Neural crest cell (in vitro differentiated cells): ENCODE measurements around the gene LIN7B. TPM values are rescaled to one million over a fixed set of nuclear protein-coding genes. Genes with fewer than 3 reads are reported as not detected.

ENCODE experiments used
- DNase-seq: peaks from one replicate; pipeline ENCODE4 v3.0.0; 2021; ENCODE audit warnings: low read depth, mixed read lengths, low spot score
- H3K27ac Mint-ChIP-seq: one replicate; pipeline ENCODE4 v1.8.0; 2021; ENCODE audit warnings: mild to moderate bottlenecking, mixed read lengths; ENCODE audit not compliant: unreplicated experiment
- H3K27me3 Mint-ChIP-seq: 2 replicates; pipeline ENCODE4 v1.8.0; 2021; ENCODE audit warnings: low read depth, mild to moderate bottlenecking, mixed read lengths
- H3K36me3 Mint-ChIP-seq: 2 replicates; pipeline ENCODE4 v1.8.0; 2021; ENCODE audit warnings: low read depth, mild to moderate bottlenecking, mixed read lengths
- H3K4me1 Mint-ChIP-seq: 2 replicates; pipeline ENCODE4 v1.8.0; 2021; ENCODE audit warnings: mixed read lengths
- H3K4me3 Mint-ChIP-seq: one replicate; pipeline ENCODE4 v1.8.0; 2021; ENCODE audit warnings: mild to moderate bottlenecking, mixed read lengths
- H3K9me3 Mint-ChIP-seq: 2 replicates; pipeline ENCODE4 v1.8.0; 2021; ENCODE audit warnings: mixed read lengths
- total RNA-seq: library from RNA; stranded (reverse); gene quantifications from 2 replicates; pipeline ENCODE4 v1.2.1, GENCODE V29; 2021
- TF ChIP-seq, protein P1 (sequence below): fragments of 200-600 bp; sonication (generic); conservative IDR thresholded peaks from 2 replicates; pipeline ENCODE4 v1.5.0; 2021; ENCODE audit warnings: antibody characterized with exemption, mild to moderate bottlenecking

Gene LIN7B
- total RNA-seq, 1 donor from 2014 or later, result 5.4 TPM

GRCh38 chr19:49080392-49080791 lies 33.8 kb upstream of the LIN7B start:
- Mint-ChIP-seq H3K36me3 (no peaks in the 10 kb centered on the region), H3K27me3 (peaks cover 14% of the 10 kb centered on the region), H3K9me3 (no peaks in the 10 kb centered on the region), H3K27ac (no peak overlapping the region), H3K4me3 (no peak overlapping the region), H3K4me1 (peaks cover 7% of the 10 kb centered on the region)
- no peak for DNase-seq
- TF ChIP-seq, protein P1, sequence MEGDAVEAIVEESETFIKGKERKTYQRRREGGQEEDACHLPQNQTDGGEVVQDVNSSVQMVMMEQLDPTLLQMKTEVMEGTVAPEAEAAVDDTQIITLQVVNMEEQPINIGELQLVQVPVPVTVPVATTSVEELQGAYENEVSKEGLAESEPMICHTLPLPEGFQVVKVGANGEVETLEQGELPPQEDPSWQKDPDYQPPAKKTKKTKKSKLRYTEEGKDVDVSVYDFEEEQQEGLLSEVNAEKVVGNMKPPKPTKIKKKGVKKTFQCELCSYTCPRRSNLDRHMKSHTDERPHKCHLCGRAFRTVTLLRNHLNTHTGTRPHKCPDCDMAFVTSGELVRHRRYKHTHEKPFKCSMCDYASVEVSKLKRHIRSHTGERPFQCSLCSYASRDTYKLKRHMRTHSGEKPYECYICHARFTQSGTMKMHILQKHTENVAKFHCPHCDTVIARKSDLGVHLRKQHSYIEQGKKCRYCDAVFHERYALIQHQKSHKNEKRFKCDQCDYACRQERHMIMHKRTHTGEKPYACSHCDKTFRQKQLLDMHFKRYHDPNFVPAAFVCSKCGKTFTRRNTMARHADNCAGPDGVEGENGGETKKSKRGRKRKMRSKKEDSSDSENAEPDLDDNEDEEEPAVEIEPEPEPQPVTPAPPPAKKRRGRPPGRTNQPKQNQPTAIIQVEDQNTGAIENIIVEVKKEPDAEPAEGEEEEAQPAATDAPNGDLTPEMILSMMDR, result no peak

GRCh38 chr19:49081273-49081672 lies 32.9 kb upstream of the LIN7B start:
- no peak for DNase-seq
- Mint-ChIP-seq H3K27me3 (peaks cover 12% of the 10 kb centered on the region), H3K9me3 (no peaks in the 10 kb centered on the region), H3K4me1 (peaks cover 14% of the 10 kb centered on the region), H3K36me3 (no peaks in the 10 kb centered on the region), H3K27ac (no peak overlapping the region), H3K4me3 (no peak overlapping the region)
- TF ChIP-seq, protein P1, result no peak

GRCh38 chr19:49084206-49085019 lies 29.8 kb upstream of the LIN7B start:
- TF ChIP-seq, protein P1, result no peak
- Mint-ChIP-seq H3K27ac (no peak overlapping the region), H3K4me3 (peak overlapping the region; percentile 83)

GRCh38 chr19:49085020-49085867 lies 28.9 kb upstream of the LIN7B start, which contains the start of gene SNRNP70:
Gene SNRNP70 (plus strand): TSS chr19:49085451. CDS start chr19:49086415, 964 bp downstream.
- peaks cover 8% of the 10 kb centered on the region for H3K27me3 Mint-ChIP-seq
- TF ChIP-seq, protein P1, result no peak
- H3K9me3 Mint-ChIP-seq, result no peaks in the 10 kb centered on the region
- peak; percentile 98 for DNase-seq
- H3K27ac Mint-ChIP-seq, result peak within 1 kb of the TSS; percentile 99
- H3K4me1 Mint-ChIP-seq, result peaks cover 24% of the 10 kb centered on the region
- H3K4me3 Mint-ChIP-seq, result peak within 1 kb of the TSS; percentile 83
- H3K36me3 Mint-ChIP-seq, result peaks cover 7% of the 10 kb centered on the region

More at GRCh38 chr19:49084206-49085019, 29.8 kb upstream of the LIN7B start:
- DNase-seq, result no peak
- no peaks in the 10 kb centered on the region for H3K9me3 Mint-ChIP-seq
- peaks cover 5% of the 10 kb centered on the region for H3K36me3 Mint-ChIP-seq
- peaks cover 24% of the 10 kb centered on the region for H3K4me1 Mint-ChIP-seq
- H3K27me3 Mint-ChIP-seq, result peaks cover 10% of the 10 kb centered on the region

DNA sequence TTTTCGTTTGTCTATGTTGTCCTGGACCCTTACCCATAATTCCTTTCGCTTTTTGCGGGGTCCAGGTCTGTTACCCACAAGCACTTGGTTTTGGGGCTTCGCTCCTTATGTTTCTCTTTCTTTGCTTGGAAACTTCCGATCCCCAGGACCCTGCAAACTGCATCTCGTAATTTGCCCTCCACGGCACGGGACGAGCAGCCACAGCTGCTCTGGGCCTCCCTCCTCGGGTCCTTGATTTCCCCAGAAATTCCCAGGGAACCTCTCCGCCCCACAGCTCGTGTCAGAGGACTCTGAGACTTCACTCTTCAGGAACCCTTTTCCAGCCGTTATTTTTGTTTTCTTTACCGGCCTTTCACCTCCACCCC lies 28.3 kb upstream of the LIN7B start:
- TF ChIP-seq, protein P1, result no peak
- H3K27me3 Mint-ChIP-seq, result peaks cover 4% of the 10 kb centered on the region
- peaks cover 9% of the 10 kb centered on the region for H3K36me3 Mint-ChIP-seq
- no peak for DNase-seq
- peak overlapping the region; percentile 99 for H3K27ac Mint-ChIP-seq
- H3K9me3 Mint-ChIP-seq, result no peaks in the 10 kb centered on the region
- peaks cover 24% of the 10 kb centered on the region for H3K4me1 Mint-ChIP-seq
- H3K4me3 Mint-ChIP-seq, result peak overlapping the region; percentile 83
